H1 (cell line): ENCODE results near the gene SLC23A2. TPM values are rescaled to one million over a fixed set of nuclear protein-coding genes. Genes with fewer than 3 reads are reported as not detected.

Source experiments
- ASH2L ChIP-seq: fragments of 200-600, 300-600 bp; sonication (generic); IDR thresholded peaks from one replicate; pipeline ENCODE4 v1.7.1; 2017; ENCODE audit warnings: low read length
- CEBPB ChIP-seq: IDR thresholded peaks from 2 replicates; pipeline ENCODE4 v1.6.1; 2012; ENCODE audit warnings: low read depth, low read length
- FOSL1 ChIP-seq: IDR thresholded peaks from 2 replicates; pipeline ENCODE4 v1.6.1; 2011; ENCODE audit warnings: mild to moderate bottlenecking, low read depth, low read length, moderate library complexity; ENCODE audit not compliant: insufficient read depth
- GABPA ChIP-seq: IDR thresholded peaks from 2 replicates; pipeline ENCODE4 v1.6.1; 2011; ENCODE audit warnings: mild to moderate bottlenecking, low read length, moderate library complexity, borderline replicate concordance; ENCODE audit not compliant: insufficient read depth
- KDM5A ChIP-seq: fragments of 200-600 bp; IDR thresholded peaks from 2 replicates; pipeline ENCODE4 v1.7.1; 2012; ENCODE audit warnings: mild to moderate bottlenecking, low read length, inconsistent platforms, mixed read lengths
- MAFK ChIP-seq: IDR thresholded peaks from 2 replicates; pipeline ENCODE4 v1.6.1; 2012; ENCODE audit warnings: low read depth, mild to moderate bottlenecking, improper control_type of control experiment, low read length
- POLR2AphosphoS5 ChIP-seq: IDR thresholded peaks from 2 replicates; pipeline ENCODE4 v1.6.1; 2011; ENCODE audit warnings: low read depth, low read length
- RNF2 ChIP-seq: fragments of 200-900, 300-1000 bp; sonication (generic); IDR thresholded peaks from 2 replicates; pipeline ENCODE4 v1.7.1; 2016; ENCODE audit warnings: borderline replicate concordance, low read depth, mild to moderate bottlenecking, antibody characterized with exemption, low read length; ENCODE audit not compliant: poor library complexity, severe bottlenecking; ENCODE audit errors: missing control alignments
- SIX5 ChIP-seq: IDR thresholded peaks from 2 replicates; pipeline ENCODE4 v1.6.1; 2011; ENCODE audit warnings: mild to moderate bottlenecking, low read depth, low read length
- SRF ChIP-seq: IDR thresholded peaks from 2 replicates; pipeline ENCODE4 v1.6.1; 2011; ENCODE audit warnings: mild to moderate bottlenecking, low read depth, low read length, moderate library complexity
- YY1 ChIP-seq: IDR thresholded peaks from 2 replicates; pipeline ENCODE4 v1.6.1; 2011; ENCODE audit warnings: low read depth, mild to moderate bottlenecking, low read length
- polyA plus RNA-seq, 7 experiments: library from polyadenylated mRNA; depleted of rRNA in 3 of 7; stranded (reverse) in 5 of 7; unstranded in 2 of 7; fragments of >200 nt in 5 of 7; fragments of 200-250 nt in 2 of 7; gene quantifications; 1 replicate in 5 of 7; 2 replicates in 1 of 7; 4 replicates in 1 of 7; pipeline versions ENCODE4 v1.2.1 to v1.2.3, GENCODE V29; 2011 to 2013; ENCODE audit warnings: missing spikeins in 2 of 7, mixed read lengths in 2 of 7
- total RNA-seq: library from RNA; stranded (reverse); fragmentation: NEBNext Ultra II Directional; extraction: Animal tissue kit (Norgen Biotek cat#: 25700); gene quantifications from 2 replicates; pipeline ENCODE4 v1.2.1, GENCODE V29; 2021
- TF ChIP-seq, protein P1 (sequence below): fragments of 300-600 bp; sonication (generic); IDR thresholded peaks from 2 replicates; pipeline ENCODE4 v1.7.1; 2012; ENCODE audit warnings: low read length, moderate library complexity, mild to moderate bottlenecking, inconsistent platforms; ENCODE audit not compliant: insufficient replicate concordance

SLC23A2 gene
- total and polyA plus RNA-seq, 2 of the 8 experiments (the other 6 are each of a cell fraction or from before 2014, with no cell fraction given), result 17.0 to 18.6 TPM

DNA sequence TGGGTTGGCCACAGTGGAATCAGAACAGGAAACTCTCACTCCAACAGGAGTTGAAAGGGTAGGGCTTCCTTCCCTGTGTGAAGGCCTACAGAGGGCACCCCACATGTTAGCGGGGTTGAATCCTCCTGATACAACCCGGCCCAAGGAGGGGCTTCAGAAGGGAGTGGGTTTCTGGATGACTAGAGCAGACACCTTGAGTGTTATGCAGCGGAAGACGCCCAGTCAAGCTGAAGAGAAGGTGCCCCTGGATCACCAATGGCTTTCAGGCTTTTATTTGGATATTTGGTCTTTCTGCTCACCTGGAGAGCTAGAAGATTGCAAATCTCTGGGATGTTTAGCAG is 146.8 kb downstream of the SLC23A2 start (continued):
- TF ChIP-seq, protein P1, sequence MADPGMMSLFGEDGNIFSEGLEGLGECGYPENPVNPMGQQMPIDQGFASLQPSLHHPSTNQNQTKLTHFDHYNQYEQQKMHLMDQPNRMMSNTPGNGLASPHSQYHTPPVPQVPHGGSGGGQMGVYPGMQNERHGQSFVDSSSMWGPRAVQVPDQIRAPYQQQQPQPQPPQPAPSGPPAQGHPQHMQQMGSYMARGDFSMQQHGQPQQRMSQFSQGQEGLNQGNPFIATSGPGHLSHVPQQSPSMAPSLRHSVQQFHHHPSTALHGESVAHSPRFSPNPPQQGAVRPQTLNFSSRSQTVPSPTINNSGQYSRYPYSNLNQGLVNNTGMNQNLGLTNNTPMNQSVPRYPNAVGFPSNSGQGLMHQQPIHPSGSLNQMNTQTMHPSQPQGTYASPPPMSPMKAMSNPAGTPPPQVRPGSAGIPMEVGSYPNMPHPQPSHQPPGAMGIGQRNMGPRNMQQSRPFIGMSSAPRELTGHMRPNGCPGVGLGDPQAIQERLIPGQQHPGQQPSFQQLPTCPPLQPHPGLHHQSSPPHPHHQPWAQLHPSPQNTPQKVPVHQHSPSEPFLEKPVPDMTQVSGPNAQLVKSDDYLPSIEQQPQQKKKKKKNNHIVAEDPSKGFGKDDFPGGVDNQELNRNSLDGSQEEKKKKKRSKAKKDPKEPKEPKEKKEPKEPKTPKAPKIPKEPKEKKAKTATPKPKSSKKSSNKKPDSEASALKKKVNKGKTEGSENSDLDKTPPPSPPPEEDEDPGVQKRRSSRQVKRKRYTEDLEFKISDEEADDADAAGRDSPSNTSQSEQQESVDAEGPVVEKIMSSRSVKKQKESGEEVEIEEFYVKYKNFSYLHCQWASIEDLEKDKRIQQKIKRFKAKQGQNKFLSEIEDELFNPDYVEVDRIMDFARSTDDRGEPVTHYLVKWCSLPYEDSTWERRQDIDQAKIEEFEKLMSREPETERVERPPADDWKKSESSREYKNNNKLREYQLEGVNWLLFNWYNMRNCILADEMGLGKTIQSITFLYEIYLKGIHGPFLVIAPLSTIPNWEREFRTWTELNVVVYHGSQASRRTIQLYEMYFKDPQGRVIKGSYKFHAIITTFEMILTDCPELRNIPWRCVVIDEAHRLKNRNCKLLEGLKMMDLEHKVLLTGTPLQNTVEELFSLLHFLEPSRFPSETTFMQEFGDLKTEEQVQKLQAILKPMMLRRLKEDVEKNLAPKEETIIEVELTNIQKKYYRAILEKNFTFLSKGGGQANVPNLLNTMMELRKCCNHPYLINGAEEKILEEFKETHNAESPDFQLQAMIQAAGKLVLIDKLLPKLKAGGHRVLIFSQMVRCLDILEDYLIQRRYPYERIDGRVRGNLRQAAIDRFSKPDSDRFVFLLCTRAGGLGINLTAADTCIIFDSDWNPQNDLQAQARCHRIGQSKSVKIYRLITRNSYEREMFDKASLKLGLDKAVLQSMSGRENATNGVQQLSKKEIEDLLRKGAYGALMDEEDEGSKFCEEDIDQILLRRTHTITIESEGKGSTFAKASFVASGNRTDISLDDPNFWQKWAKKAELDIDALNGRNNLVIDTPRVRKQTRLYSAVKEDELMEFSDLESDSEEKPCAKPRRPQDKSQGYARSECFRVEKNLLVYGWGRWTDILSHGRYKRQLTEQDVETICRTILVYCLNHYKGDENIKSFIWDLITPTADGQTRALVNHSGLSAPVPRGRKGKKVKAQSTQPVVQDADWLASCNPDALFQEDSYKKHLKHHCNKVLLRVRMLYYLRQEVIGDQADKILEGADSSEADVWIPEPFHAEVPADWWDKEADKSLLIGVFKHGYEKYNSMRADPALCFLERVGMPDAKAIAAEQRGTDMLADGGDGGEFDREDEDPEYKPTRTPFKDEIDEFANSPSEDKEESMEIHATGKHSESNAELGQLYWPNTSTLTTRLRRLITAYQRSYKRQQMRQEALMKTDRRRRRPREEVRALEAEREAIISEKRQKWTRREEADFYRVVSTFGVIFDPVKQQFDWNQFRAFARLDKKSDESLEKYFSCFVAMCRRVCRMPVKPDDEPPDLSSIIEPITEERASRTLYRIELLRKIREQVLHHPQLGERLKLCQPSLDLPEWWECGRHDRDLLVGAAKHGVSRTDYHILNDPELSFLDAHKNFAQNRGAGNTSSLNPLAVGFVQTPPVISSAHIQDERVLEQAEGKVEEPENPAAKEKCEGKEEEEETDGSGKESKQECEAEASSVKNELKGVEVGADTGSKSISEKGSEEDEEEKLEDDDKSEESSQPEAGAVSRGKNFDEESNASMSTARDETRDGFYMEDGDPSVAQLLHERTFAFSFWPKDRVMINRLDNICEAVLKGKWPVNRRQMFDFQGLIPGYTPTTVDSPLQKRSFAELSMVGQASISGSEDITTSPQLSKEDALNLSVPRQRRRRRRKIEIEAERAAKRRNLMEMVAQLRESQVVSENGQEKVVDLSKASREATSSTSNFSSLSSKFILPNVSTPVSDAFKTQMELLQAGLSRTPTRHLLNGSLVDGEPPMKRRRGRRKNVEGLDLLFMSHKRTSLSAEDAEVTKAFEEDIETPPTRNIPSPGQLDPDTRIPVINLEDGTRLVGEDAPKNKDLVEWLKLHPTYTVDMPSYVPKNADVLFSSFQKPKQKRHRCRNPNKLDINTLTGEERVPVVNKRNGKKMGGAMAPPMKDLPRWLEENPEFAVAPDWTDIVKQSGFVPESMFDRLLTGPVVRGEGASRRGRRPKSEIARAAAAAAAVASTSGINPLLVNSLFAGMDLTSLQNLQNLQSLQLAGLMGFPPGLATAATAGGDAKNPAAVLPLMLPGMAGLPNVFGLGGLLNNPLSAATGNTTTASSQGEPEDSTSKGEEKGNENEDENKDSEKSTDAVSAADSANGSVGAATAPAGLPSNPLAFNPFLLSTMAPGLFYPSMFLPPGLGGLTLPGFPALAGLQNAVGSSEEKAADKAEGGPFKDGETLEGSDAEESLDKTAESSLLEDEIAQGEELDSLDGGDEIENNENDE, result no peak
- no peak for TF ChIP-seq KDM5A
- TF ChIP-seq RNF2, result no peak
- TF ChIP-seq YY1, result no peak
- TF ChIP-seq CEBPB, result no peak
- TF ChIP-seq FOSL1, result no peak
- TF ChIP-seq SRF, result no peak
- TF ChIP-seq MAFK, result no peak
- no peak for TF ChIP-seq POLR2AphosphoS5
- no peak for TF ChIP-seq ASH2L
- TF ChIP-seq GABPA, result no peak
- TF ChIP-seq SIX5, result no peak
- TF ChIP-seq, all 59 proteins: peak for 0
